GM19397 (cell line): ENCODE results near the gene FAM240A.
"Not testable (repeated sequence)": the region's sequence is repeated elsewhere in the genome, so short reads cannot be mapped to it uniquely, and the experiment has no call there.

Experiments used
- ATAC-seq: cut with Tn5 transposase; IDR thresholded peaks from one replicate; pipeline ENCODE4 v1.9.1; 2021; ENCODE audit warnings: mild to moderate bottlenecking, moderate library complexity; ENCODE audit not compliant: unreplicated experiment

The FAM240A gene

DNA sequence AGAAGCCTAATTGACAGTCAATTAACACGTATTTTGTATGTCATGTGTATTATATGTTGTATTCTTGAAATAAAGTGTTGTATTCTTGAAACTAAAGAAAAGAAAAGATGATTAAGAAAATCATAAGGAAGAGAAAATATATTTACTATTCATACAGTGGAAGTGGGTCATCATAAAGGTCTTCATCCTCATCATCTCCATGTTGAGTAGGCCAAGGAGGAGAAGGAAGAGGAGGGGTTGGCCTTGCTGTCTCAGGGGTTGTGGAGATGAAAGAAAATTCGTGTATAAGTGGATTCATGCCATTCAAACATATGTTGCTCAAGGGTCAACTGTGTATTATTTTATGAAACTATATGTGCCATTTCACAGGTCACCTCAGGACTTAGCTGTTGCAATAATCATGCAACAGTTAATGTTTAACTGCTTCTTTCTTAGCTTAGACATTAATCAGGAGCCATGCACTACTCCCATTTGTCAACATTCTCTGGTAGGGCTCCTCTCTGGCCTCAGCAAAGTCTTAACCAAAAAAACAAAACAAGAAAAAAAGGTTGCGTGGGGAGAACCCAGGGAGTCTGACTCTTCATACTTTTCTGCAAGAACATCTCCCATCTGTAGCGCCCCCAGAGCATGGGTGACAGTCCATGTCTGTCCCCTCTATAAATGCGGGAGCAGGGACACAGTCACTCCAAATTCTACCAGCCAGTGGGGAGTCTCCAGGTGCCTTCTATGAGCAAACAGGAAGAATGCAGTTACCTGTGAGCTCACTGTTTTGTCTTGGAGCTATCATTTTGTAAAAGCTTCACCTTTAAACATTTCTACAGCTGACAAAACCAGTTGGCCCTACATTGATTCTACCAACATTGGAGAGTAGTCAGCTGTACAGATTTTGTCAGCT lies 26.3 kb upstream of the FAM240A start:
- ATAC-seq = no peak

DNA sequence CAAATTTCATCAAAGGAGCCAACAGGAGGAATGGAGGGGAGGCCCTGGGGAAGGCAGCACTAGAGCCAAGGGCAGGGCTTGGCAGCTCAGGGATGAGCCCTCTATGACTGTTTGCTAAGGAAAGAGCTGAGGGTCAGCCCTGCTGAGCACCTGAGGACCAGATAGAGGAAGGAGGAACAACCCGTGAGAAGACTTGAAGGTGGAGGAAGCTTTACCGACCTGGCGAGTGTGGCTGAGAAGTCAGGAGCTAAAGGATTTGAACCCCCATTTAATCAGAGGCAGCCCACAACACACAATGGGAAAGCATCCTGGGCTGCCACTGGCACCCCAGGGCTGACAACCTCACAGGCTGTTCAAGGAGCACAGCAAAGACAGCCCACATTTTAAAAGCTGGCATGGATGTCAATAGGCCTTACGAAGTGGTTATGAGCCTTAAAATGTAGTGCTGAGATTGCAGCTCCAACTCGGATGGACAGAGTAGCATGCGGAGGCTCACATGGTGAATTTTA lies 25.5 kb upstream of the FAM240A start:
- no peak for ATAC-seq

DNA sequence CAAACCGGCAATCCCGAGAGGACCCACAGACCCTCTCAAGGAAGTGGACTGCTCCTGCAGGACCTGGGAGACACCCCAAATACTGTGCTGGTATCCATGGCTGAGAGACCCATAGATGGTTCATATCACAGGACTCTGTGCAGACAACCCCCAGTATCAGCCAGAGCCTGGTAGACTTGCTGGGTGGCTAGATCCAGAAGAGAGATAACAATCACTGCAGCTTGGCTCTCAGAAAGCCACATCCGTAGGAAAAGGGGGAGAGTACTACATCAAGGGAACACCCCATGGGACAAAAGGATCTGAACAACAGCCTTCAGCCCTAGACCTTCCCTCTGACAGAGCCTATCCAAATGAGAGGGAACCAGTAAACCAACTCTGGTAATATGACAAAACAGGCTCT lies 25.1 kb upstream of the FAM240A start:
- not testable (repeated sequence) for ATAC-seq

DNA sequence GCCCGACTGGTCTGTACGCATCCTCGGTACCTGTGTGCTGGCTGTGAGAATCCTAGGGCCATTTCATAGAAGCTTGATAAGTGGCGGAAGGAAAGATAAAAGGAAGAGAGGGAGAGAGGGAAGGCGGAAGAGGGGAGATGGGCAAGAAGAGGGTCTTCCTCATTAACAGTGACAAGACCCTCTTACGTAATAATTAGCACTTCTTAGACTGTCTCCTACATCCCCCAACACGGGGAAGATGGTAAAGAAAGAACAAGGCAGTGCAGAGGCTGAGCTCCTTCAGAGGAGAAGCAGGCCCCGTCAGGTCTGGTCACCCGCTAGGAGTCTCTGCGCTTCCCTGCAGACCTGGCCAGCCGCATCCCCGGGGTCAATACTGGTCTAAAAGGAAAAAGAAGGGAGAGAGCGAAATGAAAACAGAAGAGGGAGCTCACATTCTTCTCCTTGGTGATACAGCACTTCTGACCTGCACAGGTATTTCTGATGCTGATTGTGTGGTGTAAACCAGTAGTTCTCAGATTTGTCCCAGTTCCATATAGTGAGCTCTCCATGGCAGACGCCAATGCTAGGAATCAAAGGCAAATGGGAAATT lies 19.0 kb upstream of the FAM240A start:
- ATAC-seq = no peak

DNA sequence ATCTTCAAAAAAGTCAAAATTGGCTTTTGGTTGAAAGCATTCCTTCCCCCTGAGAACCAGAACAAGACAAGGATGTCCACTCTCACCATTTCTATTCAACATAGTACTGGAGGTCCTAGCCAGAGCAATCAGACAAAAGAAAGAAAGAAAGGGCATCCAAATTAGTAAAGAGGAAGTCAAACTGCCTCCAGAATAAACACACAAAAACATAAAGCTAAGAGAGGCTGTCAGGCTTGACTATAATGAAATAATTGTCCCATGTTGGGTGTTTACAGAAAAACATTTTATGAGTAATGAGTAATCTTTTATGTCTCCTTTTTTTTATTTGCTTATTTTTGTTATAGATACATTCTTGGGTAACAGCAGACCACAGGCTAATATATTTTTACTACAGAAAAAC lies 18.3 kb upstream of the FAM240A start:
- no peak for ATAC-seq

DNA sequence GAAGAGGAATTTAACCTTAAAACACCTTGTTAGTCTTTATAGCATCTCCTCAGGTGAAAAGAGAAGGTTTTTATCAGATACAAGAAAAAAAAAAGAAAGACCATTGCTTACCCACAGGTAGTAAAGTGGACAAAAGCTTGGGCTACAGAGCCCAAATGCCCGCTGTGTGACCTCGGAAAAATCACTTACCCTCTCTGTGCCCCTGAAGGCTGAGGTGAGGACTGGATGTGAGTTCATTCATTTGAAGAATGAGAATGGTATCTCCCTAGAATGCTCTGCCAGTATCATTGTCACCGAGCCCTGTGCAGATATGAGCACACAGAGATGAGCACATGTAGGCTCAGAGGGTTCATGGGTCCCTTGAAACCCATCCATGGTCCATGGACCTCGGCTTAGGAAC lies 17.6 kb upstream of the FAM240A start:
- no peak for ATAC-seq

DNA sequence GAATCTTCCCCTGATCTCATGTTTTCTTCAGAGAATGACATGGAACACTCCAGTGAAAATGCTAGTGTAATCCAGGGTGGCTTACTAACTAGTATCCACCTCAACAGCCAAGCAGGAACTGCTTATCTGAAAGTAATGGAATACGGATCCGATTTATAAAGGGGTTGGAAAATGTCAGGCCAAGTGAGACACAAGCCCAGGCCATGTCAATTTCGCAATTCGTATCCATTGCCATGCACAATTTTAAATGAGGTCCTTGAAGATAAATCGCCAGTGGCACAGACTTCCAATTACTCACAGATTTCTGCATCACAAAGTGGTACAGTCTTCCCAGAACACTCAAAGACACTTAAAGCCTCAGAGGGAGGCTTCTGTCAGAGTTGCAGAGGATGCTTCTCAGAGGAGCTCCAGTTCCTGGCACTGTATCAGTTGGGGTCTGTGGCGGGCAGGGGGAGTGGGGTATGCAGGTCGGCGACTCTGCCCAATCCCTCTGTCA lies 16.5 kb upstream of the FAM240A start:
- no peak for ATAC-seq

DNA sequence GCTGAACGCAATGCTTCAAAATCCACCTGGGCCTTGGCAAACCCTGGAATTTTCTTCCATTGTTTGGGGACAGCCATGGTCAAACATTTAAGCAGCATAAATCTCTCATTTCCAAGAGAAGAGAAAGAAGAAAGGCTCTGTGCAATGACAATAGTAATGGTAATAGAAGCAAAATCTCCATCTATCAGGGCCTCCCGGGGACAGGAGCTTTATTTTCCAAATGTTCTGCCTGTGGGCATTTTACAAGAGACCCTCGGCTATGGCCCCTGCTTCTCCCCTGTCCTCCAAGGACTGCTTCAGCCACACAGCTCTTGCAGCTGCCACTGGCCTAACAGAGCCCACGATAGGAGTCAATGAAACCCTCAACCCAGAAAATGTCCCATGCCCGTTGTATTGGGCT lies 12.7 kb upstream of the FAM240A start:
- ATAC-seq = no peak

DNA sequence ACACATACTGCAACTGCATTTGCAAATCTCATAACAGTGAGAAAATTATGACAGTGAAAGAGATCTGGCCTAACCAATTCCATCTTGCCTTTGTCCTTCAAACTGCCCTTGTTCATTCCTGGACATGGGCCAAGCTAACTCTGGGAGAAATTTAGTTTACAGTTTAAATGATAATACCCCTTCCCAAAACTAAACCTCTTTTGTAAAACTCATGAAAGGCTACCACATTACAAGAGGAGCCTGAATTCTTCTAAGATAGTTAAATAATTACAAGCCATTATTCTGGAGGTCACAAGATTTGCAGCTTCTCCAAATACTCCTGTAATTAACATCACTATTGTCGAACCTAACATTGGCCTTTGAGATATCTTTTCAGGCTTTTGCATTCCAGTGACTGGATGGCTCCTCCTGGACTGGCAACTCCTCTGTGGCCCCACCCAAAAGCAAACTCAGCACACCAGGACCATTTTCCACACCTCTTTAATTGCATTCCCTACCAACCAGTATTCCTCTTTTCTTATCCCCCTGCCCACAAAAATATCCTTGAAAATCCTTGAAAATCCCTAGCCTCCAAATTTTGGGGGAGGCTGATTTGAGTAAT lies 8.8 kb upstream of the FAM240A start:
- no peak for ATAC-seq

DNA sequence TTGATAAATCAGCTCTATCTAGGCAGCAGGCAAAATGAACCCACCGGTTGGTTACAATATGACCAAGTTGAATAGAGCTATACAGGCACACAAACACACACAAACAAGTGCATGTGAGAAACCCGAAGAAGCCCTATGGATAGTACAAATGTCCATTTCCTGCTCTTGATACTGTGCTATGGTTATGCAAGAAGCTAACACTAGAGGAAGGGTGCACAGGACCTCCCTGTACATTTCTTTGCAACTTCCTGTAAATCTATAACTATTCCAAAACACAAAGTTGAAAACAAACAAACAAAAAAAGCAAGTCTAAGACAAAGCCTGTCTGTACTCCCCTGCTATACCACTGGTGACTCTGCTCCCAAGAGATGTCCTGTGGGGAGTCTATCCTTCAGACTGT lies 8.2 kb upstream of the FAM240A start:
- no peak for ATAC-seq

DNA sequence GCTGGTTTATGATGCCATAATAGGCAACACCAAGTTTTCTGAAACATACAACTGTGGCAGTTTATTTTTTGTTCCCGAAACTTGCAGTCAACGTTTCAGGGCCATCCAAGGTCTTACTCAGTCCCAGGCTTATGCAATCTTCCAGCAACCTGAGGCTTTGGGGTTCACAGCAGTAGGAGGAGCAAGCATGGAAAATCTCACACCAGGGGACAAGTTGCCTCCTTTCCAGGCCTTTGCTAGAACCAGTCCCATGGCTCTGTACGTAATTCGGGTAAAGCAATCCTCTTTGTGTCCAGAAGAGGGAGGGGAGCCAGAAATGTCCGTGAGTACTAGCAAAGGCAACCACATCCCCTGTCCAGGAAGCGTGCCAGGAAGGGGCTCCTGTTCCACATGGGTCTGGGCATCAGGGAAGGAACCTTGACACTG lies 4.7 kb upstream of the FAM240A start:
- ATAC-seq = no peak

DNA sequence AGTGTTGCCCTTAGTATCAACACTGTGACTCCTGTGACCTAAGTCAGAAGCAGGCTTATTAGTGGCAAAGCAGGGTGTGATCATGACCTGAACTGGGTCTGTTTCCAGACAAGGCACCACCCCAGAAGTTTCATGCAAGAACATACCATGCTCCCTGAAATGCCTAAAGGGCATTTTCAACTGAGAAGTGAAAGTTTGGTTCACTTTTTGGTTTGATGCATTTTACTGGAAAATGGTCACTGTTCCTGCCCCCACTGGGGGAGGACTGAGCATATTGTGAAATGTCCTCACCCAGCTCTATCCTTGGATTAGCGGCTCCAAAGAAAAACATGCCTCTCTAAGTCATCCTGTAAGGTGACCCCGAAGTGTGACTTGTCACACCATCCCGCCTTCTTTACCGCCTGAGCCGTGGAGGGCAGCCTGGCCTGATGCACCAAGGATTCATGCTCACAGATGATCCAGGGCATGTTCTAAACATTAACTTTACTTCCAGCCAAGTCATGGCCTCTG lies 3.1 kb upstream of the FAM240A start:
- no peak for ATAC-seq

DNA sequence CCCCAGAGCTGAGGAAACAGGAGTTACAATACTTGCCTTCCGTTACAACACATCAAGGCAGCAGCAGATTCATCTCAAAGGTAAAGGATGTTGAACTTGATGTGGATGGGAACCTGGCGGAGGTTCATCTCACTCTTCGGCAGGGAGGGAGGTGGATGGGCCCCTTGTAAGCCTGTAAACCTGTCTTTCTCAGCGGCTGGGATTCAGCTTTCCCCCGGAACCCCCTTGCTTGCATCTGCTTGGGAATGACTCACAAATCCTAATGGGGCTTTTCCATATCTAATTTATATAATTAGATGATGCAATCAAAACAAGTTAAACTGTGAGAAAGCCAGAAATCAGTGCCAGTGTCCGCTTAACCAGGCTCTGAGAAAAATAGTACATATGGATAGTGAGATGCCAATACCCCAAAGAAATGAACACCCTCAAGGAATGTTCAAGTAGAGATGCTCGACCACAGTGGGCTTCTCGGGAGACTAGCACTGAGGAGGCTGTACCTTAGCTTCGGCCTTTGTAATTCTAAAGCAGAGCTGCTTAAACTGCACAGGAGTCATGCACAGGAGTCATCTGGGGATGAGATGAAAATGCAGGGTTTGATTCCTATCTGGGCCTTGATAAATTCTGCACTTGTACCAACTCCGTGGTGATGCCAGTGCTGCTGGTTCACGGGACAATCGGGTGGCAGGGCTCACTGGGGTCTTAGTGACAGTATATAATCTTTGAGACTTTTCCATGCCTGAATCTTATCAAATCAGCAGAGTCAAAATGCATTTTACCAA lies 2.2 kb upstream of the FAM240A start:
- ATAC-seq = no peak

DNA sequence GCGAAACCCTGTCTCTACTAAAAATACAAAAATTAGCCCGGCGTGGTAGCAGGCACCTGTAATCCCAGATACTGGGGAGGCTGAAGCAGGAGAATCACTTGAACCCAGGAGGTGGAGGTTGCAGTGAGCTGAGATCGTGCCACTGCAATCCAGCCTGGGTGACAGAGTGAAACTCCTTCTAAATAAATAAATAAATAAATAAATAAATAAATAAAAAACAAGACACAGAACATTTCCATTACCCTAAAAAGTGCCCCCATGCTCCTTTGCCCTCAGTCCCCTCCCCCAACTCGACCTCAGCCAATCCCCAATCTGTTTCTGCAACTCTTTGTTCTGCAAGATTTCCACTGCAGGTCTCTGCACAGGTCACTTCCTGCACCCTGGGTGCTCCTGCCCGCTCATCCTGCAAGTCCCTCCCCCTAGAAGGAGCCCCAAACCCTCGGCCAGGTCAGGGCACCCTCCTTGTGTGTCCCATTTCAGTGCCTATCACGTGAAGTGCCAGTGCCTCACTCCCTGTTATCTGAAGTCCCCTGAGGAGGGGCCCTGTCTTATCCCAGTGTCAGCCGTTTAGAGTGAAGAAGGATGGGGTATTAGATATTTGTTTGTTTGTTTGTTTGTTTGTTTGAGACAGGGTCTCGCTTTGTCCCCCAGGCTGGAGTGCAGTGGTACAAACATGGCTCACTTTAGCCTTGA lies 1.1 kb downstream of the FAM240A start:
- ATAC-seq = no peak

DNA sequence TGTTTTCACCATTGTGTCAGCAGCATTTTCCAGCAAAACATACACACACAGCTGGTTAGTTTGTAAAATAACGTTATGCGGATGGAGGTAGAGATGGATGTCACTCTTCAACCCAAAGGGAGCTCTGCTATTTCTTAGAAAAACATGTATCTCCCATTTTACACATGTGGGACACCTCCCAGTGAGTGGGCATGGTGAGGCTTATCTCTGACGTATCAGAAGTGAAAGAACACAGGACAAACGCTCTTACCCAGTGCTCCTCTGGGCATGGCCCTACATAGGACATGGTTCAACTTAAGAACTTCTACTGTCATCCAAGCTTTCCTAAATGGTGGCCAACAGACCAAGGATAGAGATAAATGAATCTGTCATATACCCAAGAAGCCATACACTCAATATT lies 2.1 kb downstream of the FAM240A start:
- ATAC-seq = no peak

DNA sequence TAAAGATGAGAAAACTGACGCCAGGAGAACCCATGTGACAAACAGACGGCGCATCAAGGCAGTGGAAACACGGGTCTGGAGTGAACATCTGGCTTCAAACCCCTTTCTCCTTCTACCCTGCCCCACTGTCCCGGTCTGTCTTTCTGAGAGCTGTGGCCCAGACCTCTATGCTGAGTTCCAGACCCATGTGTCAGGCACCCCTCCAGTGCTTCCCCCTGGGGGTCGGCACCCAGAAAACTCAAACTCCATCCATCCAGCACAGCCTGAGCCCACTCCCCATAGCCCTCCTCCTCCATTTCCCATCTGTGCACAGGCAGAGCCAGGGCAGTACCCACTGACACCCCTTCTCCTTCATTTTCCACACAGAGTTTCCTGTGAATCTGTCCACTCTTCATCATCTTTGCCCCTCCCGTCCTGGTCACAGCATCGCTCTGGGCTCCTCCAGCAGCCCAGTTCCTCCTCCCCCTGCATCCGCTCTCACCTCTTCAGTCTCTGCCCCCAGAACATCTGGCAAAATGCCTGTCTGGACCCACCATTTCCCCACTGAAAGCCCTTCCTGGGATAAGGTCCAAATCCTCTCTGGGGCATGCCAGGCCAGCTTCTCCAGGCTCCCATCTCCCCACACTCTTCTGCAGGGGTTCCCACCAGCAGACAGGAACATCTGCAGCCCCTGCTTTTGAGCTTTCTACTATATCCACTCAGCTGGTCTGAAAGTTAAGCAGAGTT lies 2.9 kb downstream of the FAM240A start:
- ATAC-seq = no peak

DNA sequence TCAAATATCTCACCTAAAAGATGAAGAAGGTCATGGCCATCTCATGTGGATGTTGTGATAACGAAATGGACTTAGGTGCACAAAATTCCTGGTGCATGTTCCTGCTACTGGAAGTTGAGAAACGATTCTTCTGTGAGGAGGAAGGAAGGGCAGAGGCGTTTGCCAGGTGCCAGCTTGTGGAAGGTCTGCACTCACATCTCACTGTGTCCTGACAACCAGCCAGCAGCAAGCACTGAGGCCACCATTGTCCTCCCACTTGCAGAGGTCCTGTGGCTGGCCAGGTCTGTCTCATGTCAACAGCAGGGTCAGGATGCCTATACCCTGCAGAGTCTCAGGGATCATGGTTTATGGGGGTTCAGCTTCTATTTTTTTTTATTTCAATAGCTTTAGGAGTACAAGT lies 3.7 kb downstream of the FAM240A start:
- no peak for ATAC-seq

DNA sequence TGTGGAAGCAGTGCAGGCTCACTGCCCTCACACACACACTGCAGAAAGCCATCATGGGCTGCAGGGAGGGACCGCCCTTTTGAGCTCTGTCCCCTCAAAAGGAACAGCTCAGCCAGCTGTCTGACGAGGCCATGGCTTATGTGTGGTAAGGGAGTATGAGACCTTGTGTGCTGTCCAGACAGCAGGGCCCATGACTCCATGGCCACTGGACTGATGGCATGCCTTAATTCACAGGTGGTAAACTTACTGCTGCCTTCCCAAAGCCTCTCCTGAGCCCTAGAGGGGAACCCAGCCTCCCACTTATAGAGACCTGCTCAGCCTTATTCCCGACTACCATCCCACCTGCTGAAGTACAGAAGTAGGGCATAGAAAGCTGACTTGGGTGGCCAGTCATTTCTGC lies 5.6 kb downstream of the FAM240A start:
- no peak for ATAC-seq
